Measurements from ENCODE around the gene PHF21B.

PHF21B gene

GRCh38 chr22:44884968-44885805 is 124.6 kb downstream of the PHF21B start:
- H3K27ac Mint-ChIP-seq (ENCODE audit: low read depth), result no peak overlapping the region
- ATAC-seq (replicated peaks; ENCODE audit: extremely low read depth, poor library complexity, severe bottlenecking) (no peak), DNase-seq (ENCODE audit: low spot score in 2 of 2) (no peak)
- no peak overlapping the region for H3K4me3 Mint-ChIP-seq
- H3K9me3 Mint-ChIP-seq, result no peaks in the 10 kb centered on the region
- no peaks in the 10 kb centered on the region for H3K4me1 Mint-ChIP-seq
- no peaks in the 10 kb centered on the region for H3K27me3 Mint-ChIP-seq
- H3K36me3 Mint-ChIP-seq (ENCODE audit: insufficient read depth), result no peaks in the 10 kb centered on the region

DNA sequence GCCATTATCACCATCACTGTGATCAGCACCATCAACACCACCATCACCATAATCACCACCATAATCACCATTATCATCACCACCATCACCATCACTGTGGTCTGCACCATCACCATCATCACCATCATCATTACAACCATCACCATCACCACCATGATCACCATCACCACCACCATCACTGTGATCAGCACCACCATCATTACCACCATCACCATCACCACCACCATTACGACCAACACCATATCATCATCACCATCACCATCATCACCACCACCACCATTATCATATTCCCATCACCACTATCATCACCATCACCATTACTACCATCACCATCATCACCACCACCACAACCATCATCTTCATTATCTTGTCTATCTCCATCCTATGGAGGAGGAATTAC is 125.2 kb downstream of the PHF21B start:
- H3K36me3 Mint-ChIP-seq (ENCODE audit: insufficient read depth), result no peaks in the 10 kb centered on the region
- H3K4me3 Mint-ChIP-seq, result no peak overlapping the region
- DNase-seq (ENCODE audit: low spot score in 2 of 2) (no peak), ATAC-seq (replicated peaks; ENCODE audit: extremely low read depth, poor library complexity, severe bottlenecking) (no peak)
- H3K27ac Mint-ChIP-seq (ENCODE audit: low read depth), result no peak overlapping the region
- no peaks in the 10 kb centered on the region for H3K9me3 Mint-ChIP-seq
- H3K27me3 Mint-ChIP-seq, result peaks cover 4% of the 10 kb centered on the region
- H3K4me1 Mint-ChIP-seq, result no peaks in the 10 kb centered on the region

GRCh38 chr22:44883011-44883421 is 126.8 kb downstream of the PHF21B start:
- Mint-ChIP-seq H3K4me3 (no peak overlapping the region), H3K27me3 (peaks cover 11% of the 10 kb centered on the region), H3K36me3 (ENCODE audit: insufficient read depth) (no peaks in the 10 kb centered on the region), H3K27ac (ENCODE audit: low read depth) (no peak overlapping the region), H3K4me1 (no peaks in the 10 kb centered on the region), H3K9me3 (no peaks in the 10 kb centered on the region)
- DNase-seq (ENCODE audit: low spot score in 2 of 2), result no peak
- ATAC-seq (replicated peaks; ENCODE audit: extremely low read depth, poor library complexity, severe bottlenecking), result no peak

DNA sequence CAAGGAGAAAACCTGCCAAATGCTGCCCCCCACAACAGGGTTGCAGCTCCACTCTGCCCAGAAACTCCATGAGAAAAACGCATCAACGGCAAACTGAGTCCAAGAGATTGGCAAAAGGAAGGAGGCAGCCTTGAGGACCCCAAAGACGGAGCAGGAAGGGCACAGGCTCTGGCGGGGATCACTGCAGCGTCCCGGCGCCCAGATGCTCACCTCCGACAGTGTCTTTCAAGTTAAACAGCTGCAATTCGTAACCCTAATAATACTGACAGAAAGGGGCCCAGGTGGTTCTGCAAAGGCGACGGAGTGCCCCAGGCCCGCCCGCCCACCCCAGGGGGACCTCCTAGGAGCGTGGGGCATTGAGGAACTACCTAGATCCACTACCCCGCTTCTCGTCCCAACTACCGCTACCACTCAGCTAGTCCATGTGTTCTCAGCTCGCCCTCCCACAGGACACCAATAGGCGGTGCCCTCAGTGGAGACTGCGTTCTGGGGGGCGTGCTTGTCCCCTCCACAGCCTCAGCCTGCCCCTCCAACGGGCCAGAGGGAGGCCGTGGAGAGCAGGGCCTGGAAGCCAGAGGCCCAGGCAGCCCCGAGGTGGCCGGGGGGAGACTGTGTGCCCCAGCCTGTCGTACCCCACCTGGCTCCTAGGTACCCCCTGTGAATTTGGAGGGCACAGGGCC is 127.4 kb downstream of the PHF21B start:
- Mint-ChIP-seq H3K27ac (ENCODE audit: low read depth) (no peak overlapping the region), H3K4me1 (no peaks in the 10 kb centered on the region), H3K4me3 (no peak overlapping the region), H3K27me3 (peaks cover 11% of the 10 kb centered on the region), H3K36me3 (ENCODE audit: insufficient read depth) (no peaks in the 10 kb centered on the region), H3K9me3 (no peaks in the 10 kb centered on the region)
- ATAC-seq (replicated peaks; ENCODE audit: extremely low read depth, poor library complexity, severe bottlenecking) (no peak), DNase-seq (ENCODE audit: low spot score in 2 of 2) (no peak)

DNA sequence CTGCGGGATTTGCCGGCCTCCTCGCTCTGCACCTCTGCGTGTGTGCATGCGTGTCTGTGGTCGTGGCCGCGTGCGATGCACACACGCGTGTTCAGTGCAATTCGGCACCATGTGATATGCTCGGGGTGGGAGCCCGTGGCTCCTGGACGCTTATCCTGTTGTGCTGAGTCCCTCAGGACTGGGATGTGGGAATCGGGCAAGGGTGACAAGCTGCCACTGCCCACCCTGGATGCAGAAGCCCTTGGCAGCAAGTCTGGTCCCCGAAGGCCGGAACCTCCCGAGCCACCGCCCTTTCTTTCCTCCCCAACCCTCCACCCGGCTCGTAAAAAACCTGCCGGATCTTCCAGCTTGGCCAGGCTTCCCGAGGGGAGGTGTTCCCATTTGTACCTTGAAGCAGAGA is 128.2 kb downstream of the PHF21B start:
- H3K27ac Mint-ChIP-seq (ENCODE audit: low read depth), result no peak overlapping the region
- no peaks in the 10 kb centered on the region for H3K36me3 Mint-ChIP-seq (ENCODE audit: insufficient read depth)
- H3K4me3 Mint-ChIP-seq, result no peak overlapping the region
- H3K4me1 Mint-ChIP-seq, result no peaks in the 10 kb centered on the region
- DNase-seq (ENCODE audit: low spot score in 2 of 2), result no peak
- peaks cover 3% of the 10 kb centered on the region for H3K9me3 Mint-ChIP-seq
- no peak for ATAC-seq (replicated peaks; ENCODE audit: extremely low read depth, poor library complexity, severe bottlenecking)
- H3K27me3 Mint-ChIP-seq, result peaks cover 11% of the 10 kb centered on the region

GRCh38 chr22:44880610-44881290 is 129.1 kb downstream of the PHF21B start:
- ATAC-seq (replicated peaks; ENCODE audit: extremely low read depth, poor library complexity, severe bottlenecking) (no peak), DNase-seq (ENCODE audit: low spot score in 2 of 2) (no peak)
- Mint-ChIP-seq H3K9me3 (peaks cover 6% of the 10 kb centered on the region), H3K4me3 (no peak overlapping the region), H3K4me1 (no peaks in the 10 kb centered on the region), H3K36me3 (ENCODE audit: insufficient read depth) (no peaks in the 10 kb centered on the region), H3K27me3 (peaks cover 11% of the 10 kb centered on the region), H3K27ac (ENCODE audit: low read depth) (no peak overlapping the region)

- H3K27me3 Mint-ChIP-seq, result peaks cover 11% of the 10 kb centered on the region
- no peak overlapping the region for H3K4me3 Mint-ChIP-seq
- no peak for ATAC-seq (replicated peaks; ENCODE audit: extremely low read depth, poor library complexity, severe bottlenecking)
These were observed 130.5 kb downstream of the PHF21B start for GRCh38 chr22:44879301-44879680.

DNA sequence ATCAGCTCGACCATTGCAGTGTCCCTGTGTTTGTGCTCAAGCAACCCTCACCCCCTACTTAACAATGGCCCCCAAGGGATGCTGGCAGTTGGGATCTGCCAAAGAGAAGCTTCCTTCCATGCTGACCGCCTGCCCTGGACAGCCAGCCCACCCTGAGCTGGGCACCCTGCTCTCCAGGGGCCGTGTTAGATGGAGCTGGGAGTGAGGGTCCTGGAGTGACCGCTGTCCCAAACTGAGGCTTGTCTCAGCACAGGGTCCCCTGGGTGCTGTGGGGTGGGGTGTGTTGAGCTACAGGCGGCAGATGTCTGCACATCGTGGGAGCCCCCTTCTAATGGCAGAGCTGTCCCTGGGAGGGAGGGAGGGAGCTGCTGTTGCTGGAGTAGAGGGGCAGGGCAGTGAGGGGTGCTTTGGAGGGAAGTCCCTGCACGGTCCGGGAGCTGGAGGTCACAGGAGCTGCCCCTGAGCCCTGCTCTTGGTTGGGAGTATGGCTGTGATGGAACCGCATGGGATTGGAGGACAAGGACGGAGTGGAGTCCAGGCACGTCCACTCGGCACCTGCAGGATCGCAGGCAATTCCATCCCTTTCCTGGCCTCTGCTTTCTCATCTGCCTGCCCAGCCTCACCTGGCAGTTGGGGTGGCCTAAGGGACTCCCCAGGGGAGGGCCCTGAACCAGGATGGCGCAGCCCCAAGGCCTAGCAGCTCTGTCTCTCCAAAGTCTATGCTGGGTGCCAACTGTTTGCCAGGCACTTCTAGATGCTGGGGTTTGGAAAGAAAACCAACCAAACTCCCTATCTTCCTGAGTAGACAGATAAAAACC is 131.1 kb downstream of the PHF21B start:
- H3K27me3 Mint-ChIP-seq, result peaks cover 11% of the 10 kb centered on the region
- no peak for DNase-seq (ENCODE audit: low spot score in 2 of 2)
- H3K4me1 Mint-ChIP-seq, result no peaks in the 10 kb centered on the region
- no peak overlapping the region for H3K27ac Mint-ChIP-seq (ENCODE audit: low read depth)
- no peak overlapping the region for H3K4me3 Mint-ChIP-seq
- H3K9me3 Mint-ChIP-seq, result peaks cover 6% of the 10 kb centered on the region
- ATAC-seq (replicated peaks; ENCODE audit: extremely low read depth, poor library complexity, severe bottlenecking), result no peak
- H3K36me3 Mint-ChIP-seq (ENCODE audit: insufficient read depth), result no peaks in the 10 kb centered on the region

More at GRCh38 chr22:44879301-44879680, 130.5 kb downstream of the PHF21B start:
- H3K27ac Mint-ChIP-seq (ENCODE audit: low read depth), result no peak overlapping the region
- DNase-seq (ENCODE audit: low spot score in 2 of 2), result no peak
- no peaks in the 10 kb centered on the region for H3K36me3 Mint-ChIP-seq (ENCODE audit: insufficient read depth)
- peaks cover 6% of the 10 kb centered on the region for H3K9me3 Mint-ChIP-seq
- no peaks in the 10 kb centered on the region for H3K4me1 Mint-ChIP-seq

DNA sequence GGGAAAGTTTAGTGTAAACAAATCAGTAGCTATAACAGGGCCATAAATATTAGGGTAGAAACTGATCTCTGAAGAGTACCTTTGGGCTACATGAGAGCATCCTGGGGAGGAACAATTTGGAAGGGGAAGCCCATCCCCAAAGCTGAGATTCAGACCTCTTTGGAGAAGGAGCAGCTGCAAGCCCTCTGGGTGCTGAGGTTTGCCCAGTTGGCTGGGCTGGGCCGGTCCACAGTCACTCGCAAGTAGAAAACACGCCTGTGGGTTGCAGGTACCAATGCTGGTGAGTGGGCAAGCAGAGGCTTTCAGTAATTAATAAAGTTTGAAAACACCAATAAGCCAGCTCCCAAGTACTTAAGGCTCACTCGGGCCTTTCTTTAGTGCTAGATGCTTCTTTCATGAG is 132.9 kb downstream of the PHF21B start:
- Mint-ChIP-seq H3K36me3 (ENCODE audit: insufficient read depth) (no peaks in the 10 kb centered on the region), H3K4me3 (no peak overlapping the region), H3K27ac (ENCODE audit: low read depth) (no peak overlapping the region), H3K27me3 (peaks cover 11% of the 10 kb centered on the region), H3K9me3 (peaks cover 6% of the 10 kb centered on the region), H3K4me1 (no peaks in the 10 kb centered on the region)
- ATAC-seq (replicated peaks; ENCODE audit: extremely low read depth, poor library complexity, severe bottlenecking), result no peak
- no peak for DNase-seq (ENCODE audit: low spot score in 2 of 2)

DNA sequence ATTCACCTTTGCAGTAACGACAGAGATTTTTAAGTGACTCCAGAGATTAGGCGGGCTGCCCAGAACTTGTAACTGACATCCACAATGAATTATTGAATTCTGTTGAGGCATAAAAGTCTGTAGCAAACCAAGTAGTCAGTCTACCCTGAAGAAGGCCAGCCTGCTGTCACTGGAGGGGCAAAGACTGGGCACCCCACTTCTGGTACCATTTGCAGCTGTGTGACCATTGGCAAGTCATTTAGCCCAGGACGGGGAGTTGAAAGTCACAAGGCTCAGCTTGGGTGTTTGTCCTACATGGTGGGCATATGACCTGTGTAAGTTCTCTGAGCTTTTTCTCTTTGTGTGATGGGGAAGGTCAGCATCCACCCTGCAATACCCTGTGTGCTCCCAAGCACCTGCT is 138.0 kb downstream of the PHF21B start:
- H3K9me3 Mint-ChIP-seq, result peaks cover 5% of the 10 kb centered on the region

GRCh38 chr22:44870021-44870420 is 139.8 kb downstream of the PHF21B start:
- Mint-ChIP-seq H3K27me3 (peaks cover 10% of the 10 kb centered on the region), H3K36me3 (ENCODE audit: insufficient read depth) (peaks cover 1% of the 10 kb centered on the region), H3K4me1 (no peaks in the 10 kb centered on the region), H3K9me3 (no peaks in the 10 kb centered on the region), H3K4me3 (no peak overlapping the region), H3K27ac (ENCODE audit: low read depth) (no peak overlapping the region)
- no peak for DNase-seq (ENCODE audit: low spot score in 2 of 2)
- no peak for ATAC-seq (replicated peaks; ENCODE audit: extremely low read depth, poor library complexity, severe bottlenecking)

More for the DNA sequence above, 138.0 kb downstream of the PHF21B start:
- ATAC-seq (replicated peaks; ENCODE audit: extremely low read depth, poor library complexity, severe bottlenecking) (no peak), DNase-seq (ENCODE audit: low spot score in 2 of 2) (no peak)
- peaks cover 10% of the 10 kb centered on the region for H3K27me3 Mint-ChIP-seq
- H3K4me1 Mint-ChIP-seq, result no peaks in the 10 kb centered on the region
- H3K36me3 Mint-ChIP-seq (ENCODE audit: insufficient read depth), result peaks cover 1% of the 10 kb centered on the region
- no peak overlapping the region for H3K4me3 Mint-ChIP-seq
- H3K27ac Mint-ChIP-seq (ENCODE audit: low read depth), result no peak overlapping the region

DNA sequence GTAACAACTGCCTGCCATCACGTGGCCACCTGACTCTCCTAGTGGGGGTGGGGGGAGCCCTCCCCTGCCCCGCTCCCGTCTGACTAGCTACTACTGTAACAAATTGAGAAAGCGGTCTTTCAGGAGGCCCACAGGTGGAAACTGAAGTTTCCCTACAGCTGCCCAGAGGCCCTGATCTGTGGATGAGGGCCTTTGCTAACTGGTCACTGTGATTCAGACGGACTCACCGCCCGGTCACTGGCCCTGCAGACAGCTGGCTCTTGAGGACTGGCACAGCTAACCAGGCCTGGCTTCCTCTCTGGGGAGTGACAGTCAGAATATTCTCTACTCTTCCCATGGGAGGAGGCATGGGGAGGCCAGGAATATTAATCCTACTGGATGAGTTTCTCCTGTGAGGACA is 140.6 kb downstream of the PHF21B start:
- peaks cover 10% of the 10 kb centered on the region for H3K27me3 Mint-ChIP-seq
- H3K27ac Mint-ChIP-seq (ENCODE audit: low read depth), result no peak overlapping the region
- H3K4me3 Mint-ChIP-seq, result no peak overlapping the region
- DNase-seq (ENCODE audit: low spot score in 2 of 2) (no peak), ATAC-seq (replicated peaks; ENCODE audit: extremely low read depth, poor library complexity, severe bottlenecking) (no peak)
- H3K36me3 Mint-ChIP-seq (ENCODE audit: insufficient read depth), result peaks cover 1% of the 10 kb centered on the region
- no peaks in the 10 kb centered on the region for H3K4me1 Mint-ChIP-seq
- H3K9me3 Mint-ChIP-seq, result no peaks in the 10 kb centered on the region
